Smooth muscle cell (in vitro differentiated cells): ENCODE results near the gene KAZN. TPM values are rescaled to one million over a fixed set of nuclear protein-coding genes. Genes with fewer than 3 reads are reported as not detected.

Source experiments
- DNase-seq: peaks from one replicate; lab custom pipeline; 2025; ENCODE audit not compliant: unreplicated experiment; lab: John Stamatoyannopoulos, UW
- H2AFZ ChIP-seq: fragments of 200-600 bp; sonication (generic); 2 replicates; pipeline ENCODE4 v1.6.0; 2016; ENCODE audit warnings: antibody characterized with exemption, low read depth, mild to moderate bottlenecking
- H3F3A ChIP-seq: fragments of 200-600 bp; sonication (generic); 2 replicates; pipeline ENCODE4 v1.6.0; 2017; ENCODE audit warnings: antibody characterized with exemption, low read depth
- H3K27ac ChIP-seq: fragments of 200-600 bp; sonication (generic); 2 replicates; pipeline ENCODE4 v1.5.1; 2016; ENCODE audit warnings: low read depth, mild to moderate bottlenecking
- H3K27me3 ChIP-seq: fragments of 200-600 bp; sonication (generic); 2 replicates; pipeline ENCODE4 v1.6.1; 2016; ENCODE audit warnings: low read depth, mild to moderate bottlenecking
- H3K36me3 ChIP-seq: fragments of 200-600 bp; sonication (generic); 2 replicates; pipeline ENCODE4 v1.5.1; 2016; ENCODE audit warnings: low read depth
- H3K4me1 ChIP-seq: fragments of 200-600 bp; sonication (generic); 2 replicates; pipeline ENCODE4 v1.5.1; 2016; ENCODE audit warnings: low read depth
- H3K4me2 ChIP-seq: fragments of 200-600 bp; sonication (generic); 2 replicates; pipeline ENCODE4 v1.6.0; 2016; ENCODE audit warnings: mild to moderate bottlenecking
- H3K4me3 ChIP-seq: fragments of 200-600 bp; sonication (generic); 2 replicates; pipeline ENCODE4 v1.5.1; 2016; ENCODE audit warnings: mild to moderate bottlenecking
- H3K79me2 ChIP-seq: fragments of 200-600 bp; sonication (generic); 2 replicates; pipeline ENCODE4 v1.6.0; 2016; ENCODE audit warnings: low read depth, mild to moderate bottlenecking
- H3K9ac ChIP-seq: fragments of 200-600 bp; sonication (generic); 2 replicates; pipeline ENCODE4 v1.6.0; 2016; ENCODE audit warnings: low read depth
- H3K9me3 ChIP-seq: fragments of 200-600 bp; sonication (generic); replicated peaks from 2 replicates; pipeline ENCODE4 v1.5.1; 2016; ENCODE audit warnings: low read depth
- H4K20me1 ChIP-seq: fragments of 200-600 bp; sonication (generic); 2 replicates; pipeline ENCODE4 v1.6.0; 2016; ENCODE audit warnings: low read depth
- CTCF ChIP-seq: fragments of 200-600 bp; sonication (generic); IDR thresholded peaks from 2 replicates; pipeline ENCODE4 v1.5.1; 2017; ENCODE audit warnings: borderline replicate concordance, mild to moderate bottlenecking, antibody characterized with exemption; ENCODE audit not compliant: insufficient read depth, poor library complexity, severe bottlenecking
- WGBS: methylation state at CpG from one replicate; pipeline ENCODE4 v1.1.7; 2016; ENCODE audit warnings: low lambda C conversion rate; 5-methylcytosine and 5-hydroxymethylcytosine counted together
- polyA plus RNA-seq: library from polyadenylated mRNA; unstranded; fragments of >200 nt; fragmentation: Nextera tagmentation; extraction: Ambion mirVana; gene quantifications from 2 replicates; pipeline ENCODE4 v1.2.1, GENCODE V29; 2016
- total RNA-seq: library from RNA; depleted of rRNA; stranded (reverse); fragments of >200 nt; gene quantifications from 2 replicates; pipeline ENCODE4 v1.2.3, GENCODE V29; 2014

The KAZN gene
- total and polyA plus RNA-seq, 2 experiments from 2014 or later: 6.3 to 8.2 TPM

- no peak for DNase-seq
- H3K4me1 ChIP-seq: no peaks in the 10 kb centered on the region
- H3K27ac ChIP-seq: no peak overlapping the region
- H3K4me3 ChIP-seq: no peak overlapping the region
- 97% methylated on average over 9 of the region's 9 CpGs for WGBS
- peaks cover 4% of the 10 kb centered on the region for H4K20me1 ChIP-seq
- no peaks in the 10 kb centered on the region for H3K27me3 ChIP-seq
- H3K9me3 ChIP-seq: no peaks in the 10 kb centered on the region
- no peak for TF ChIP-seq CTCF
- H3K9ac ChIP-seq: no peak overlapping the region
- peaks cover 4% of the 10 kb centered on the region for H3F3A ChIP-seq
- no peaks in the 10 kb centered on the region for H3K36me3 ChIP-seq
- no peak overlapping the region for H3K4me2 ChIP-seq
- H2AFZ ChIP-seq: no peak overlapping the region
- no peaks in the 10 kb centered on the region for H3K79me2 ChIP-seq
Measured at GRCh38 chr1:15002325-15002724, 403.8 kb downstream of the KAZN start.

GRCh38 chr1:15004396-15004795 lies 405.9 kb downstream of the KAZN start:
- Histone ChIP-seq H3K9me3 (no peaks in the 10 kb centered on the region), H3K79me2 (no peaks in the 10 kb centered on the region), H3F3A (no peaks in the 10 kb centered on the region)

GRCh38 chr1:15005116-15005515 lies 406.6 kb downstream of the KAZN start:
- no peaks in the 10 kb centered on the region for H4K20me1 ChIP-seq
- H3K9me3 ChIP-seq: no peaks in the 10 kb centered on the region
- no peak overlapping the region for H3K9ac ChIP-seq
- H3K27ac ChIP-seq: no peak overlapping the region
- no peaks in the 10 kb centered on the region for H3K36me3 ChIP-seq
- no peak for DNase-seq
- 94% methylated on average over 7 of the region's 7 CpGs for WGBS
- H3K79me2 ChIP-seq: no peaks in the 10 kb centered on the region
- H2AFZ ChIP-seq: no peak overlapping the region
- no peak overlapping the region for H3K4me2 ChIP-seq
- no peaks in the 10 kb centered on the region for H3K4me1 ChIP-seq
- H3K4me3 ChIP-seq: no peak overlapping the region
- H3K27me3 ChIP-seq: no peaks in the 10 kb centered on the region
- H3F3A ChIP-seq: no peaks in the 10 kb centered on the region
- TF ChIP-seq CTCF: no peak

More at GRCh38 chr1:15004396-15004795, 405.9 kb downstream of the KAZN start:
- 96% methylated on average over 4 of the region's 4 CpGs for WGBS
- Histone ChIP-seq H3K27ac (no peak overlapping the region), H3K27me3 (no peaks in the 10 kb centered on the region), H4K20me1 (no peaks in the 10 kb centered on the region), H3K36me3 (no peaks in the 10 kb centered on the region), H2AFZ (no peak overlapping the region), H3K4me1 (no peaks in the 10 kb centered on the region), H3K9ac (no peak overlapping the region), H3K4me3 (no peak overlapping the region), H3K4me2 (no peak overlapping the region)
- DNase-seq: no peak
- no peak for TF ChIP-seq CTCF

DNA sequence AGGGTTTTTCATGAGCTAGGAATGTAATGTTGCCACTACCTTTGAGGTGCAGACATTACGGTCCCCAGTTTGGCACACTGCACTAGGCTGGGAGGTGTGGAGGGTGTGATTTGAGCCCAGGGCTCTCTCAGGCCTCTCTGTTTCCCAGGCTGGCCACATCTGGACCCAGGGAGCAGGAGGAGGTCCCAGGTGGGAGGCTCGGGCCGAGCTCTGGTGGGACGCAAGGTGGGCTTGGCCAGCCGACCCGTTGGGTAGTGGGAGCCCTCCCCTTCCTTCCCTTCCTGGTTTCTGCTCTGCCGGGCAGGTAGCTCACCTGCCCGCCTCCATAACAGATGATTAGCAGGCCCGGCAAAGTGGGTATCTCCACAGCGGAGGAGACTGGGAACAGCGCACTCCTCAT lies 408.9 kb downstream of the KAZN start:
- WGBS: 94% methylated on average over 11 of the region's 11 CpGs
- Histone ChIP-seq H3F3A (no peaks in the 10 kb centered on the region), H3K79me2 (no peaks in the 10 kb centered on the region)

More for the DNA sequence above, 408.9 kb downstream of the KAZN start:
- H4K20me1 ChIP-seq: no peaks in the 10 kb centered on the region
- no peak overlapping the region for H3K4me3 ChIP-seq
- no peaks in the 10 kb centered on the region for H3K4me1 ChIP-seq
- H3K27ac ChIP-seq: no peak overlapping the region
- H3K36me3 ChIP-seq: no peaks in the 10 kb centered on the region
- H3K27me3 ChIP-seq: no peaks in the 10 kb centered on the region
- no peak overlapping the region for H2AFZ ChIP-seq
- H3K9ac ChIP-seq: no peak overlapping the region
- TF ChIP-seq CTCF: no peak
- DNase-seq: no peak
- no peaks in the 10 kb centered on the region for H3K9me3 ChIP-seq
- no peak overlapping the region for H3K4me2 ChIP-seq
